ENCODE measurements around the gene BAX. TPM values are rescaled to one million over a fixed set of nuclear protein-coding genes. Genes with fewer than 3 reads are reported as not detected.

The BAX gene
- total RNA-seq, 2 donors from 2014 or later = 44.6 to 53.4 TPM

DNA sequence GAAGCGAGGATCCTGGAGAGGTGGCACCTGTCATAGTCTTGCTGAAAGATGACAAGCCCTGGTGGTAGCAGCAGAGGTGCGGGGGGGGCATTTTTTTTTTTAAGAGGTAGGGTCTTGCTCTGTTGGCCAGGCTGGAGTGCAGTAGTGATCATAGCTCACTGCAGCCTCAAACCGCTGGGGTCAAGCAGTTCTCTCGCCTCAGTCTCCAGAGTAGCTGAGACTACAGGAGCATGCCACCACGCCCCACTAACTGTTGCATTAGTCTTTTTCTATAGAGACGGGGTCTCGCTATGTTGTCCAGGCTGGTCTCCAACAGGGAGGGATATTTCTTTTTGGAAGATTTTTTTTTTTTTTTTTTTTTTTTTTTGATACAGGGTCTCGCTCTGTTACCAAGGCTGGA lies 3.3 kb downstream of the BAX start:
- DNase-seq (ENCODE audit: low spot score) = no peak
- intact Hi-C loops (cut with DNase I) = loop anchor here in 1 of 2 donors (10.0 kb wide), 1 partner anchor 63 kb away; the partner anchor contains the start of gene TULP2

GRCh38 chr19:48959341-48960239 lies 4.9 kb downstream of the BAX start:
- intact Hi-C loops (cut with DNase I) = loop anchor here (10.0 kb wide), 2 partner anchors 65 to 165 kb away; partner anchors contain the start of gene TULP2 (in 2 of the 2)
- DNase-seq (ENCODE audit: low spot score) = no peak

- intact Hi-C loops (cut with DNase I) = loop anchor here (10.0 kb wide), 2 partner anchors 66 to 166 kb away; partner anchors contain the start of gene TULP2 (in 1 of the 2)
- no peak for DNase-seq (ENCODE audit: low spot score)
These were observed 6.5 kb downstream of the BAX start for GRCh38 chr19:48961051-48961649.

DNA sequence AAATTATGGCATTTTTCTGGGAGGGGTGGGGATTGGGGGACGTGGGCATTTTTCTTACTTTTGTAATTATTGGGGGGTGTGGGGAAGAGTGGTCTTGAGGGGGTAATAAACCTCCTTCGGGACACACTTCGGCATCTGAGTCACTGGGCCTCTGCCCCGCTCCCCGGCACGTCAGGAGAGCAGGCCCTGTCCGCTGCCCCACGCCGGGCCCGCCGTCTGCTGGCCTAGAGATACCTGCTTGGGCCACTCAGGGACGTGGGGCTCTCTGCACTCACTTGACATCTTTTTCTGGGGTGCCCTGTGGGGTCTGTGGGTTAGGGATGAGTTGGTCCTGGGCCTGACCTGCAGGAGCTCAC lies 7.0 kb downstream of the BAX start:
- DNase-seq (ENCODE audit: low spot score) = no peak
- intact Hi-C loops (cut with DNase I) = loop anchor here (10.0 kb wide), 2 partner anchors 67 to 167 kb away; partner anchors contain the start of gene TULP2 (in 1 of the 2)

DNA sequence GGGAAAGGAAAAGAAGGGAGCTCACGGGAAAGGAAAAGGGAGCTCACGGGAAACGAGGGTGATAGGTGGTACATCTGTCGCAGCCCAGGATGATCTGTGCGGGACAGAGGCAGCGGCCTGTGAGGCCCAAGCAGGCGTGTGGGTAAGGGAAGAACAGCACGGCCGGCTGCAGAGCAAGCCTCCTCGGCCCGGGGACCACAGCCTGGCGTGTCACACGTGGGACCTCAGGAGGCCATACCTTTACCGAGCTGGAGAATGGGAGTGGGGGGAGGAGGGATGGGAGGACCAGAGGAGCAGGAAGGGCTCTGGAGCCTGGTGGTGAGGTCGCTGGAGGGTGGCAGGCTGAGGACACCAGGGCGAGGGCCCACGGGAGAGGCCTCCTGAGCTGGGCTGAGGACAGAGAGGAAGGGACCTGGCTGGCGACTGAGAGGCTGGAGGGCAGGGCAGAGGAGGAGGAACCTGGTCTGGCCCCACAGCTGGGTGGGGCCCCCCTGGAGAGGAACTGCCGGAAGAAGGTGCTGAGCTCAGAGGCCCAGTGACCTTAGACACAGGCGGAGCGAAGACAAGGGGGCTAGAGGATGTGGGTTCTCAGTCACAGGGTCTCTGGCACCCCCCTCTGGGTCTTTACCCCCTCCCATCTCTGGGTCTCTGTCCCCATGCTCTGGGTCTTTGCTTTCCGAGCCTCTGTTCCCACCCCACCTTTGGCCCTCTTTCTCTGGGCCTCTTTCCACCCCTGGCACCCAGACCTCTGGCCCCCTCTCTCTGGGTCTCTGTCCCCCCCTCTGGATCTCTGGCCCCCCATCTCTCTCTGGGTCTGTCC lies 7.6 kb downstream of the BAX start:
- intact Hi-C loops (cut with DNase I) = loop anchor here (10.0 kb wide), 2 partner anchors 67 to 167 kb away; partner anchors contain the start of gene TULP2 (in 1 of the 2)
- peak; percentile 87 for DNase-seq (ENCODE audit: low spot score)

DNA sequence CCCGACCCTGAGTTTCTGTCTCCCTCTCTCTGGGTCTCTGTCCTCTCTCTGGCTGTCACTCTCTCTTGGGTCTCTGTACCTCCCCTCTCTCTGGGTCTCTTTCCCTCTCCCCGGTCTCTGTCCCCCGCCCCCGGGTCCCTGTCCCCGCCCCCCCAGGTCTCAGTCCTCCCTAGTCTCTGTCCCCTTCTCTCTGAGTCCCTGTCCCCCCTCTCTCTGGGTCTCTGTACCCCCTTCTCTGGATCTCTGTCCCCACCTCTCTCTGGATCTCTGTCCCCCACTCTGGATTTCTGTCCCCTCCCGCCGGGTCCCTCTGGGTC lies 8.1 kb downstream of the BAX start:
- no peak for DNase-seq (ENCODE audit: low spot score)
- intact Hi-C loops (cut with DNase I) = loop anchor here (10.0 kb wide), 2 partner anchors 68 to 168 kb away; partner anchors contain the start of gene TULP2 (in 1 of the 2)

GRCh38 chr19:48963371-48964204 lies 8.9 kb downstream of the BAX start:
- intact Hi-C loops (cut with DNase I) = loop anchor here (10.0 kb wide), 2 partner anchors 69 to 169 kb away; partner anchors contain the start of gene TULP2 (in 1 of the 2)
- DNase-seq (ENCODE audit: low spot score) = peak; percentile 93

- no peak for DNase-seq (ENCODE audit: low spot score)
- intact Hi-C loops (cut with DNase I) = loop anchor here (5.0 to 10.0 kb wide), 3 partner anchors 70 to 170 kb away; partner anchors contain the start of genes PPP1R15A (in 1 of the 2) and TULP2 (in 1 of the 2)
These were observed 9.7 kb downstream of the BAX start for GRCh38 chr19:48964205-48965039.

DNA sequence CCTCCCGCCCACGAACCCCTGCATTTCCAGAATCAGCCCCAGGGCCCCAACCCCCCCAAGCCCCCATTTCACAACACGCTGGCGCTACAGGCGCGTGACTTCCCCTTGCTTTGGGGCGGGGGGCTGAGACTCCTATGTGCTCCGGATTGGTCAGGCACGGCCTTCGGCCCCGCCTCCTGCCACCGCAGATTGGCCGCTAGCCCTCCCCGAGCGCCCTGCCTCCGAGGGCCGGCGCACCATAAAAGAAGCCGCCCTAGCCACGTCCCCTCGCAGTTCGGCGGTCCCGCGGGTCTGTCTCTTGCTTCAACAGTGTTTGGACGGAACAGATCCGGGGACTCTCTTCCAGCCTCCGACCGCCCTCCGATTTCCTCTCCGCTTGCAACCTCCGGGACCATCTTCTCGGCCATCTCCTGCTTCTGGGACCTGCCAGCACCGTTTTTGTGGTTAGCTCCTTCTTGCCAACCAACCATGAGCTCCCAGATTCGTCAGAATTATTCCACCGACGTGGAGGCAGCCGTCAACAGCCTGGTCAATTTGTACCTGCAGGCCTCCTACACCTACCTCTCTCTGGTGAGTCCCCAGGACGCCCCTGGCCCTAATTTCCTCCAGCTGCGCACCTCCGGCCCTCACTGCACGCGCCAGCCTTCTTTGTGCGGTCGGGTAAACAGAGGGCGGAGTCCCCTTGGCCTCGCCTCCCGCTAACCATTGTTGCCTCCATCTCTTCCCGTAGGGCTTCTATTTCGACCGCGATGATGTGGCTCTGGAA lies 10.5 kb downstream of the BAX start, which contains the start of gene FTL:
TSS of gene FTL (plus strand) at position 270 of the 766 bp plus-strand sequence. CDS start at position 469, 199 bp downstream.
- DNase-seq (ENCODE audit: low spot score) = peak; percentile 99
- intact Hi-C loops (cut with DNase I) = loop anchor here (5.0 to 10.0 kb wide), 3 partner anchors 70 to 170 kb away; partner anchors contain the start of genes PPP1R15A (in 1 of the 2) and TULP2 (in 1 of the 2)

DNA sequence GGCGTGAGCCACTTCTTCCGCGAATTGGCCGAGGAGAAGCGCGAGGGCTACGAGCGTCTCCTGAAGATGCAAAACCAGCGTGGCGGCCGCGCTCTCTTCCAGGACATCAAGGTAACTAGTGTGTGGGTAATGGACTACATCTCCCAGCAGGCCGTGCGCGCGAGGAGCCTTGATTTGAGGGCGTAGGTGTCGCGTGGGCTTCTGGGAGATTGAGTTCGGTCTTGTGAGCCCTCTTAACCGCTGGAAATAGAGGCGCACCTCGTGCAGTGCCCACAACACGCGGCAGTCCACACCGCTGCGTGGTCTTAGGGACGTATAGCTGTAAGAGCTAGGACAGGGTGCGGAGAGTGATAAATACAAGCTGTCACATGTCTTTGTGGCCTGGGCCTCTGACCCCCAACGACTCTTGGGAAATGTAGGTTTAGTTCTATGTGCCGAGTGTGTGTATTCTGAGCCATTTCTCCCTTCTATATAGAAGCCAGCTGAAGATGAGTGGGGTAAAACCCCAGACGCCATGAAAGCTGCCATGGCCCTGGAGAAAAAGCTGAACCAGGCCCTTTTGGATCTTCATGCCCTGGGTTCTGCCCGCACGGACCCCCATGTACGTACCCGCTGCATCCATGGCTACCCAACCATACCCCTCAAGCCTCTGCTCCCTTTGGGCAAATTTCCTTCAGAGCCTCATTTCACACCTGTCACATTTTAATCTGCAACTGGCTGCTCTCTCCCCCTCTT lies 11.3 kb downstream of the BAX start:
- DNase-seq (ENCODE audit: low spot score) = peak; percentile 97
- intact Hi-C loops (cut with DNase I) = loop anchor here (5.0 to 10.0 kb wide), 3 partner anchors 71 to 171 kb away; partner anchors contain the start of genes PPP1R15A (in 1 of the 2) and TULP2 (in 1 of the 2)

DNA sequence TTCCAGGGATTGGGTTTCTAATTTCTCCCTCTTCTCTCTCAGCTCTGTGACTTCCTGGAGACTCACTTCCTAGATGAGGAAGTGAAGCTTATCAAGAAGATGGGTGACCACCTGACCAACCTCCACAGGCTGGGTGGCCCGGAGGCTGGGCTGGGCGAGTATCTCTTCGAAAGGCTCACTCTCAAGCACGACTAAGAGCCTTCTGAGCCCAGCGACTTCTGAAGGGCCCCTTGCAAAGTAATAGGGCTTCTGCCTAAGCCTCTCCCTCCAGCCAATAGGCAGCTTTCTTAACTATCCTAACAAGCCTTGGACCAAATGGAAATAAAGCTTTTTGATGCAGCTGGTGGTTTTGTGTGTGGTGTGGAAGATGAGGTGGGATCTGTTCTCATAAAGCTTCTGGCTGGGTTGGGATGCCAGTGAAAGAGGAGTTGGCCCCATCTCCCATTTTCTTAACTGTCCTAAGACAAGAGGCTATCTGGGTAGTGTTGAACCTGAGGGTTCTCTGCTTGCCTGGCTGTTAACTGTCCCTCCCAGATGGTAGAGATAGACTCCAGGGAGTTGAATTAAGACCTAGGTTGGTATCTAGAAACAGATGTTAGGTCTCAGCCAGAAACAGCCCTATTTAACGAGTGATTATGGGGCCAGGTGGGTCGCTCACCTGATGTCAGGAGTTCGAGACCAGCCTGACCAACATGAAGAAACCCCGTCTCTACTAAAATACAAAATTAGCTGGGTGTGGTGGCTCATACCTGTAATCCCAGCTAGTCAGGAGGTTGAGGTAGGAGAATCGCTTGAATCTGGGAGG lies 12.1 kb downstream of the BAX start:
- intact Hi-C loops (cut with DNase I) = loop anchor here (5.0 to 10.0 kb wide), 3 partner anchors 72 to 172 kb away; partner anchors contain the start of genes PPP1R15A (in 1 of the 2) and TULP2 (in 1 of the 2)

GRCh38 chr19:48967346-48968178 lies 12.9 kb downstream of the BAX start:
- intact Hi-C loops (cut with DNase I) = loop anchor here (5.0 to 10.0 kb wide), 3 partner anchors 73 to 173 kb away; partner anchors contain the start of genes PPP1R15A (in 1 of the 2) and TULP2 (in 1 of the 2)

More for the DNA sequence above, 12.1 kb downstream of the BAX start:
- no peak for DNase-seq (ENCODE audit: low spot score)

DNA sequence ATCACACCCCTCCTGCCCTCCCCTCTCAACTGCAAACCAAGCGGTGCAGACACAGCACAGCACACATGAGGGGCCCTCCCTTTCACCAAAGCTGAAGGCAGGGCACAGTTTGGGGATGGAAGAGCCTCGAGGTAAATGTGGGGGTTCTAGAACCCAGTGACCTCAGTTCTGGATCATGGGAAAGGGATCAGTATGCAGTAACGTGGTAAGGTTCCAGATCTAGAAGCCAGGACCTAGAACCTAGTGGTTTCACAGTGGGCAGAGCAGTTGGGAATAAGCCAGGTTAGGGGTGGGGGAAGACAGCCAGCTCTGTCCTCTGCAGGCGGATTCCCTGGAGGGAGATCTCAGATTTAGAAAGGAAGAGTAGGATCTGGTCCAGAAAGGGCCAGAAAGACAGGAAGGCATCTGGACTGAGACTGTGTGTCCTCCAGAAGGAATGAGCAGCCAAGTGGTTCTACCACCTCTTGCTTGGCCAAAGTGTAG lies 13.5 kb downstream of the BAX start:
- intact Hi-C loops (cut with DNase I) = loop anchor here (5.0 to 10.0 kb wide), 3 partner anchors 73 to 173 kb away; partner anchors contain the start of genes PPP1R15A (in 1 of the 2) and TULP2 (in 1 of the 2)
- DNase-seq (ENCODE audit: low spot score) = no peak

More at GRCh38 chr19:48967346-48968178, 12.9 kb downstream of the BAX start:
- no peak for DNase-seq (ENCODE audit: low spot score)
